T47D (cell line): ENCODE measurements around the gene TNS1.

Experiments
- DNase-seq, 2 experiments: peaks; one replicate each; pipeline versions ENCODE4 v3.0.0 to v3.0.0-alpha.2; 2011 to 2012; ENCODE audit warnings: low read depth in 1 of 2, low spot score in 1 of 2
- JUND ChIP-seq: IDR thresholded peaks from 2 replicates; pipeline ENCODE4 v1.6.1; 2012; ENCODE audit warnings: low read depth
- in situ Hi-C: cut with HindIII; loops from 2 replicates; pipeline ENCODE4 v1.10.0; 2016; ENCODE audit warnings: low sequenced_read_pairs, low pct_unique_long_range_greater_than_20kb

TNS1 gene

GRCh38 chr2:217950401-217950871, 52.4 kb downstream of the TNS1 start:
- TF ChIP-seq JUND, result no peak
- no peak for DNase-seq
- in situ Hi-C loops, result no loop called here

- in situ Hi-C loops, result no loop called here
- no peak for DNase-seq
- TF ChIP-seq JUND, result no peak
Observed at GRCh38 chr2:217949447-217949846, 53.3 kb downstream of the TNS1 start.

GRCh38 chr2:217948897-217949296, 53.9 kb downstream of the TNS1 start:
- no peak for DNase-seq
- no peak for TF ChIP-seq JUND
- in situ Hi-C loops, result no loop called here

GRCh38 chr2:217948351-217948791, 54.4 kb downstream of the TNS1 start:
- DNase-seq, result no peak
- in situ Hi-C loops, result no loop called here
- TF ChIP-seq JUND, result no peak

- TF ChIP-seq JUND, result no peak
- peak; percentile 18 to 49 for DNase-seq
- in situ Hi-C loops, result no loop called here
Observed at GRCh38 chr2:217947383-217948350, 55.1 kb downstream of the TNS1 start.

GRCh38 chr2:217946051-217946450, 56.7 kb downstream of the TNS1 start:
- in situ Hi-C loops, result no loop called here
- TF ChIP-seq JUND, result no peak
- DNase-seq, result no peak

- in situ Hi-C loops, result no loop called here
- TF ChIP-seq JUND, result no peak
- DNase-seq, result no peak
Observed at GRCh38 chr2:217945530-217945929, 57.3 kb downstream of the TNS1 start.

GRCh38 chr2:217944923-217945322, 57.9 kb downstream of the TNS1 start:
- in situ Hi-C loops, result no loop called here
- no peak for TF ChIP-seq JUND

GRCh38 chr2:217944366-217944765, 58.4 kb downstream of the TNS1 start:
- in situ Hi-C loops, result no loop called here
- no peak for TF ChIP-seq JUND
- DNase-seq, result no peak

More at GRCh38 chr2:217944923-217945322, 57.9 kb downstream of the TNS1 start:
- DNase-seq, result no peak

- TF ChIP-seq JUND, result no peak
- DNase-seq, result peak; percentile 72 to 78
- in situ Hi-C loops, result no loop called here
Observed at GRCh38 chr2:217943446-217944321, 59.1 kb downstream of the TNS1 start.

- TF ChIP-seq JUND, result no peak
- in situ Hi-C loops, result no loop called here
- DNase-seq, result no peak
Observed at GRCh38 chr2:217942731-217943335, 60.0 kb downstream of the TNS1 start.
